ENCODE measurements around the gene RPRD1B.

- no peak for TF ChIP-seq CTCF (IDR thresholded peaks at IDR 0.05)
- no peak for TF ChIP-seq EZH2 (IDR thresholded peaks at IDR 0.05)
- no peak for TF ChIP-seq EZH2phosphoT487 (IDR thresholded peaks at IDR 0.05)
Measured at GRCh38 chr20:38024496-38024895, 9.1 kb upstream of the RPRD1B start.
